A549 (cell line): ENCODE measurements around the gene CNTN5.

Experiments
- BHLHE40 ChIP-seq: IDR thresholded peaks from 2 replicates; pipeline ENCODE4 v1.6.1; 2012; ENCODE audit warnings: low read depth, low read length, inconsistent platforms
- CTCF ChIP-seq: fragments of >200 bp; sonication (Bioruptor Twin); formaldehyde crosslinking; IDR thresholded peaks from 3 replicates; pipeline ENCODE4 v1.5.1; 2016
- E2F6 ChIP-seq: IDR thresholded peaks from 2 replicates; pipeline ENCODE4 v1.6.1; 2012; ENCODE audit warnings: low read depth, borderline replicate concordance
- JUN ChIP-seq, 2 experiments: fragments of >200 bp; sonication (Bioruptor Twin); formaldehyde crosslinking; IDR thresholded peaks; 2 replicates in 1 of 2; 3 replicates in 1 of 2; pipeline ENCODE4 v1.6.1; 2016 to 2017
- KDM1A ChIP-seq: fragments of 200-600 bp; sonication (generic); IDR thresholded peaks from 2 replicates; pipeline ENCODE4 v1.6.1; 2016; ENCODE audit warnings: low read depth, mild to moderate bottlenecking
- MAFK ChIP-seq: fragments of 450-650 bp; IDR thresholded peaks from 2 replicates; pipeline ENCODE4 v1.6.1; 2014; ENCODE audit not compliant: partially characterized antibody
- MYC ChIP-seq: IDR thresholded peaks from 2 replicates; pipeline ENCODE4 v1.6.1; 2012; ENCODE audit warnings: mild to moderate bottlenecking, inconsistent platforms, low read length, improper control_type of control experiment, borderline replicate concordance
- NFE2L2 ChIP-seq: fragments of 150-350 bp; conservative IDR thresholded peaks from 2 replicates; pipeline ENCODE4 v1.6.1; 2014; ENCODE audit warnings: low read length
- POLR2A ChIP-seq: IDR thresholded peaks from 2 replicates; pipeline ENCODE4 v1.6.1; 2012; ENCODE audit warnings: mild to moderate bottlenecking, low read length
- RAD21 ChIP-seq, 2 experiments: fragments of >200 bp in 1 of 2; sonication (Bioruptor Twin) in 1 of 2; formaldehyde crosslinking in 1 of 2; IDR thresholded peaks in 1 of 2; conservative IDR thresholded peaks in 1 of 2; 2 replicates in 1 of 2; 3 replicates in 1 of 2; pipeline ENCODE4 v1.6.1; 2012 to 2018; ENCODE audit warnings: inconsistent platforms in 1 of 2
- RFX5 ChIP-seq: fragments of 450-650 bp; IDR thresholded peaks from 2 replicates; pipeline ENCODE4 v1.7.1; 2014; ENCODE audit warnings: antibody characterized with exemption, mild to moderate bottlenecking, moderate library complexity
- SREBF2 ChIP-seq: fragments of 450-650 bp; IDR thresholded peaks from 2 replicates; pipeline ENCODE4 v1.6.1; 2014; ENCODE audit warnings: mild to moderate bottlenecking, moderate library complexity
- ZNF302 ChIP-seq: fragments of 250-450 bp; sonication (Bioruptor Pico); IDR thresholded peaks from 2 replicates; pipeline ENCODE4 v1.9.0; 2021; ENCODE audit warnings: inconsistent platforms, mild to moderate bottlenecking, moderate library complexity
- TF ChIP-seq, protein P1 (sequence below): IDR thresholded peaks from 2 replicates; pipeline ENCODE4 v1.6.1; 2012

- TF ChIP-seq, protein P1, sequence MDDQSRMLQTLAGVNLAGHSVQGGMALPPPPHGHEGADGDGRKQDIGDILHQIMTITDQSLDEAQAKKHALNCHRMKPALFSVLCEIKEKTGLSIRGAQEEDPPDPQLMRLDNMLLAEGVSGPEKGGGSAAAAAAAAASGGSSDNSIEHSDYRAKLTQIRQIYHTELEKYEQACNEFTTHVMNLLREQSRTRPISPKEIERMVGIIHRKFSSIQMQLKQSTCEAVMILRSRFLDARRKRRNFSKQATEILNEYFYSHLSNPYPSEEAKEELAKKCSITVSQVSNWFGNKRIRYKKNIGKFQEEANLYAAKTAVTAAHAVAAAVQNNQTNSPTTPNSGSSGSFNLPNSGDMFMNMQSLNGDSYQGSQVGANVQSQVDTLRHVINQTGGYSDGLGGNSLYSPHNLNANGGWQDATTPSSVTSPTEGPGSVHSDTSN = no peak
- TF ChIP-seq ZNF302 (CRISPR knock-in tag) (no peak), SREBF2 (no peak), JUN (IDR thresholded peaks at IDR 0.05) (no peak), CTCF (no peak), E2F6 (no peak), MYC (no peak), RAD21 (conservative IDR thresholded peaks at IDR 0.05 in 1 of 2, IDR thresholded peaks at IDR 0.05 in 1 of 2) (no peak), RFX5 (no peak), NFE2L2 (no peak), BHLHE40 (no peak), POLR2A (no peak), KDM1A (no peak), MAFK (no peak)
Measured at GRCh38 chr11:100353083-100353482, 1332.3 kb downstream of the CNTN5 start.
